GM19397 (cell line): Measurements from ENCODE around the gene KLF2.

Source experiments
- ATAC-seq: cut with Tn5 transposase; IDR thresholded peaks from one replicate; pipeline ENCODE4 v1.9.1; 2021; ENCODE audit warnings: mild to moderate bottlenecking, moderate library complexity; ENCODE audit not compliant: unreplicated experiment

KLF2 gene

GRCh38 chr19:16306728-16307402 is 17.8 kb upstream of the KLF2 start:
- ATAC-seq: no peak

- no peak for ATAC-seq
Measured at GRCh38 chr19:16308081-16308480, 16.5 kb upstream of the KLF2 start.

- no peak for ATAC-seq
Measured at GRCh38 chr19:16309643-16310042, 15.0 kb upstream of the KLF2 start.

GRCh38 chr19:16315825-16316505 is 8.7 kb upstream of the KLF2 start:
- ATAC-seq: no peak

GRCh38 chr19:16316506-16316882 is 8.1 kb upstream of the KLF2 start:
- ATAC-seq: no peak

GRCh38 chr19:16319481-16319880 is 5.1 kb upstream of the KLF2 start:
- ATAC-seq: no peak

- no peak for ATAC-seq
Measured at GRCh38 chr19:16320987-16321386, 3.6 kb upstream of the KLF2 start.

GRCh38 chr19:16325161-16325527 is 518 bp downstream of the KLF2 start:
- no peak for ATAC-seq

GRCh38 chr19:16325641-16326400 is 1.2 kb downstream of the KLF2 start:
- ATAC-seq: no peak

- ATAC-seq: no peak
Measured at GRCh38 chr19:16326401-16327168, 2.0 kb downstream of the KLF2 start.

GRCh38 chr19:16327169-16327475 is 2.5 kb downstream of the KLF2 start:
- ATAC-seq: no peak

- no peak for ATAC-seq
Measured at GRCh38 chr19:16327501-16327900, 2.9 kb downstream of the KLF2 start.

GRCh38 chr19:16327911-16328823 is 3.5 kb downstream of the KLF2 start:
- ATAC-seq: no peak

GRCh38 chr19:16328824-16329482 is 4.3 kb downstream of the KLF2 start:
- ATAC-seq: no peak

- ATAC-seq: no peak
Measured at GRCh38 chr19:16330368-16330801, 5.8 kb downstream of the KLF2 start.

- no peak for ATAC-seq
Measured at GRCh38 chr19:16330806-16331690, 6.4 kb downstream of the KLF2 start.

GRCh38 chr19:16333001-16333586 is 8.5 kb downstream of the KLF2 start:
- no peak for ATAC-seq

GRCh38 chr19:16334411-16334810 is 9.8 kb downstream of the KLF2 start:
- no peak for ATAC-seq

GRCh38 chr19:16335226-16335625 is 10.6 kb downstream of the KLF2 start:
- ATAC-seq: no peak
